ENCODE data around the gene ATP5F1D. TPM values are rescaled to one million over a fixed set of nuclear protein-coding genes. Genes with fewer than 3 reads are reported as not detected.
A peak's percentile ranks its signal among the peaks of the same experiment; 100 is the strongest.

ATP5F1D gene
- total RNA-seq, 2 donors from 2014 or later, result 156 to 157 TPM

- Histone ChIP-seq H3K4me3 (no peak overlapping the region), H3K9me3 (no peaks in the 10 kb centered on the region), H3K4me1 (peaks cover 17% of the 10 kb centered on the region), H3K36me3 (replicated peaks in 1 of 2; ENCODE audit: insufficient read depth in 1 of 2, low read depth in 2 of 2) (peaks cover 0 to 3% of the 10 kb centered on the region in 2 donors), H3K27ac (no peak overlapping the region), H3K27me3 (peaks cover 0 to under 1% of the 10 kb centered on the region in 2 donors)
- TF ChIP-seq, protein P1, sequence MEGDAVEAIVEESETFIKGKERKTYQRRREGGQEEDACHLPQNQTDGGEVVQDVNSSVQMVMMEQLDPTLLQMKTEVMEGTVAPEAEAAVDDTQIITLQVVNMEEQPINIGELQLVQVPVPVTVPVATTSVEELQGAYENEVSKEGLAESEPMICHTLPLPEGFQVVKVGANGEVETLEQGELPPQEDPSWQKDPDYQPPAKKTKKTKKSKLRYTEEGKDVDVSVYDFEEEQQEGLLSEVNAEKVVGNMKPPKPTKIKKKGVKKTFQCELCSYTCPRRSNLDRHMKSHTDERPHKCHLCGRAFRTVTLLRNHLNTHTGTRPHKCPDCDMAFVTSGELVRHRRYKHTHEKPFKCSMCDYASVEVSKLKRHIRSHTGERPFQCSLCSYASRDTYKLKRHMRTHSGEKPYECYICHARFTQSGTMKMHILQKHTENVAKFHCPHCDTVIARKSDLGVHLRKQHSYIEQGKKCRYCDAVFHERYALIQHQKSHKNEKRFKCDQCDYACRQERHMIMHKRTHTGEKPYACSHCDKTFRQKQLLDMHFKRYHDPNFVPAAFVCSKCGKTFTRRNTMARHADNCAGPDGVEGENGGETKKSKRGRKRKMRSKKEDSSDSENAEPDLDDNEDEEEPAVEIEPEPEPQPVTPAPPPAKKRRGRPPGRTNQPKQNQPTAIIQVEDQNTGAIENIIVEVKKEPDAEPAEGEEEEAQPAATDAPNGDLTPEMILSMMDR (IDR thresholded peaks at IDR 0.05), result peak; percentile 85 to 96 (median 90)
- TF ChIP-seq POLR2A (IDR thresholded peaks at IDR 0.05), result no peak
- ATAC-seq (peak; percentile 31), DNase-seq (peak; percentile 82 to 86 (median 83))
- intact Hi-C loops (cut with DNase I), result loop anchor here (10.0 kb wide), 1 partner anchor 235 kb away; the partner anchor contains the start of gene ADAMTSL5
- 28 to 33% methylated on average over 7 to 10 of the region's 10 CpGs for WGBS, 2 donors
Measured at GRCh38 chr19:1279782-1280341, 38.3 kb downstream of the ATP5F1D start.

- Histone ChIP-seq H3K27me3 (peaks cover 0 to 7% of the 10 kb centered on the region in 2 donors), H3K27ac (no peak overlapping the region), H3K36me3 (replicated peaks in 1 of 2; ENCODE audit: insufficient read depth in 1 of 2, low read depth in 2 of 2) (peaks cover 0 to 3% of the 10 kb centered on the region in 2 donors), H3K4me1 (peaks cover 10% of the 10 kb centered on the region), H3K9me3 (no peaks in the 10 kb centered on the region), H3K4me3 (no peak overlapping the region)
- ATAC-seq (no peak), DNase-seq (no peak)
- WGBS, 2 donors, result 84 to 85% methylated on average over 19 to 51 of the region's 53 CpGs
- intact Hi-C loops (cut with DNase I), result loop anchor here (10.0 kb wide), 1 partner anchor 234 kb away; the partner anchor contains the start of gene ADAMTSL5
- TF ChIP-seq, protein P1 (IDR thresholded peaks at IDR 0.05), result no peak
- no peak for TF ChIP-seq POLR2A (IDR thresholded peaks at IDR 0.05)
Measured at GRCh38 chr19:1280636-1281568, 39.4 kb downstream of the ATP5F1D start.

GRCh38 chr19:1281569-1282287, 40.2 kb downstream of the ATP5F1D start:
- Histone ChIP-seq H3K4me1 (peaks cover 7% of the 10 kb centered on the region), H3K4me3 (no peak overlapping the region), H3K36me3 (replicated peaks in 1 of 2; ENCODE audit: insufficient read depth in 1 of 2, low read depth in 2 of 2) (peaks cover 0 to 3% of the 10 kb centered on the region in 2 donors), H3K9me3 (no peaks in the 10 kb centered on the region), H3K27me3 (peaks cover 0 to 11% of the 10 kb centered on the region in 2 donors), H3K27ac (no peak overlapping the region)
- no peak for ATAC-seq
- 49 to 54% methylated on average over 10 to 13 of the region's 15 CpGs for WGBS, 2 donors
- TF ChIP-seq POLR2A (IDR thresholded peaks at IDR 0.05), result no peak
- TF ChIP-seq, protein P1 (IDR thresholded peaks at IDR 0.05), result no peak
- no peak for DNase-seq
- intact Hi-C loops (cut with DNase I), result loop anchor here (10.0 kb wide), 1 partner anchor 233 kb away; the partner anchor contains the start of gene ADAMTSL5

- Histone ChIP-seq H3K4me3 (no peak overlapping the region), H3K4me1 (peaks cover 15% of the 10 kb centered on the region), H3K9me3 (no peaks in the 10 kb centered on the region), H3K27ac (no peak overlapping the region), H3K36me3 (replicated peaks in 1 of 2; ENCODE audit: insufficient read depth in 1 of 2, low read depth in 2 of 2) (peaks cover 0 to 3% of the 10 kb centered on the region in 2 donors), H3K27me3 (peaks cover 0 to 20% of the 10 kb centered on the region in 2 donors)
- DNase-seq (no peak), ATAC-seq (no peak)
- intact Hi-C loops (cut with DNase I), result loop anchor here (10.0 kb wide), 1 partner anchor 232 kb away; the partner anchor contains the start of gene ADAMTSL5
- 60 to 66% methylated on average over 3 to 17 of the region's 18 CpGs for WGBS, 2 donors
- TF ChIP-seq POLR2A (IDR thresholded peaks at IDR 0.05), result no peak
Measured at GRCh38 chr19:1282588-1283206, 41.1 kb downstream of the ATP5F1D start.

All from body of pancreas (tissue), 4 donors.